Kidney tubule cell (primary cell): ENCODE data around the gene ZER1.
"Not testable (repeated sequence)": the region's sequence is repeated elsewhere in the genome, so short reads cannot be mapped to it uniquely, and the experiment has no call there.

Experiments used
- DNase-seq: peaks from one replicate; pipeline ENCODE4 v3.0.0-alpha.2; 2018; ENCODE audit warnings: low spot score

The ZER1 gene

GRCh38 chr9:128787659-128788058 lies 15.9 kb upstream of the ZER1 start:
- DNase-seq = no peak

GRCh38 chr9:128786681-128787601 lies 15.2 kb upstream of the ZER1 start, which contains the start of gene TBC1D13:
TSS of gene TBC1D13 (plus strand) at chr9:128787253. CDS start at chr9:128787354, 101 bp downstream.
- peak; percentile 82 for DNase-seq

- DNase-seq = no peak
These were observed 13.7 kb upstream of the ZER1 start for GRCh38 chr9:128785427-128785826.

- no peak for DNase-seq
These were observed 10.9 kb upstream of the ZER1 start for GRCh38 chr9:128782669-128783068.

GRCh38 chr9:128781187-128782070 lies 9.7 kb upstream of the ZER1 start:
- no peak for DNase-seq

GRCh38 chr9:128780093-128780492 lies 8.4 kb upstream of the ZER1 start:
- DNase-seq = not testable (repeated sequence)

- no peak for DNase-seq
These were observed 3.1 kb upstream of the ZER1 start for GRCh38 chr9:128774804-128775203.

GRCh38 chr9:128773049-128773448 lies 1.3 kb upstream of the ZER1 start:
- DNase-seq = no peak

- peak; percentile 23 for DNase-seq
These were observed 519 bp downstream of the ZER1 start for GRCh38 chr9:128771094-128771721.

GRCh38 chr9:128770286-128771030 lies 1.3 kb downstream of the ZER1 start:
- DNase-seq = no peak

GRCh38 chr9:128768606-128769005 lies 3.1 kb downstream of the ZER1 start:
- DNase-seq = no peak

- DNase-seq = peak; percentile 48
These were observed 6.2 kb downstream of the ZER1 start for GRCh38 chr9:128765499-128765898.

- no peak for DNase-seq
These were observed 7.4 kb downstream of the ZER1 start for GRCh38 chr9:128764361-128764760.

GRCh38 chr9:128762671-128763449 lies 8.9 kb downstream of the ZER1 start:
- DNase-seq = no peak

GRCh38 chr9:128757602-128758001 lies 14.1 kb downstream of the ZER1 start:
- DNase-seq = no peak

- DNase-seq = no peak
These were observed 18.1 kb downstream of the ZER1 start for GRCh38 chr9:128753627-128754026.

GRCh38 chr9:128750926-128751595 lies 20.7 kb downstream of the ZER1 start:
- DNase-seq = no peak

GRCh38 chr9:128747241-128747640 lies 24.5 kb downstream of the ZER1 start:
- DNase-seq = no peak

- no peak for DNase-seq
These were observed 28.3 kb downstream of the ZER1 start for GRCh38 chr9:128743421-128743820.

GRCh38 chr9:128742401-128742800 lies 29.3 kb downstream of the ZER1 start:
- DNase-seq = no peak
